ENCODE results near the gene GRIA1. TPM values are rescaled to one million over a fixed set of nuclear protein-coding genes. Genes with fewer than 3 reads are reported as not detected.

GRIA1 gene
- total RNA-seq, 1 experiment from 2014 or later, result not detected

DNA sequence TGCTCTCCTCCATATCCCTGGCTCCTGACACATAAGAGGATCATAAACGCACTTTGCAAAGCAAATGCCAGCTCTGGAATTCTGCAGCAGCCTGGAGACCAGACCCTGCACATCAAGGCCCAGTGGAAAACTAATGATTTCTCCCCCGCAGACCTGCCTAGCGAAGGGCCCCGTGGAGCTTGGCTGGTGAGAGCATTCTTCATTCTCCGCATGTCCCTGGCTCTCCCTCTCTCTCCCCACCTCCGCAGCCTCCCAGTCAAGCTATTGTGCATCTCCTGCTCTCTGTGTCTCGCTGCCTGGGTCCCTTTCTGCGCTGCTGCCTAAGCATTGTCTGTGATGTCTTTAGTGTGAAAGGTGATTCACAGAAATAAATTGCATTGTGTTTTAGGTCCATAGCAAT lies 46.7 kb downstream of the GRIA1 start:
- DNase-seq (ENCODE audit: low spot score), result peak; percentile 16
- in situ Hi-C loops (cut with HindIII; ENCODE audit: low sequenced_read_pairs), result no loop called here

DNA sequence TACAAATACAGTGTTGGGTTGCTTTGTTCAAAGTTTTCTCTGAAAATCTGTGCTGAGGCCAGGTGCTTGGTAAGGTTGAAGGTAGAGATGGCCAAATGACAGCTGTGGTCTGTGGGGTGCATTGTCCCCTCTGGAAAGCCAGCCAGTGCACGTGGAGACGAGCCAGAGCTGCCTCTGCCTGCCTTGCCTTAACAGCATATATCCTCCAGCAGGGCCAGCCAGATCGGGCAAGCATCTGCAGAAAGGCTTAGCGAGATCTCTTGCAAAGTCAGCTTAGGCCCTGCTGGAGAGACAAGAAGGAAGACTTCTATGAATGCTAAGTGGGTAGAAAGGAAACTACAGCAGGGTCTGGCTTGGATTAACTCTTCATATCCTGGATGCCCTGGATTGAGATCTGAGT lies 49.5 kb downstream of the GRIA1 start:
- in situ Hi-C loops (cut with HindIII; ENCODE audit: low sequenced_read_pairs), result no loop called here
- no peak for DNase-seq (ENCODE audit: low spot score)

DNA sequence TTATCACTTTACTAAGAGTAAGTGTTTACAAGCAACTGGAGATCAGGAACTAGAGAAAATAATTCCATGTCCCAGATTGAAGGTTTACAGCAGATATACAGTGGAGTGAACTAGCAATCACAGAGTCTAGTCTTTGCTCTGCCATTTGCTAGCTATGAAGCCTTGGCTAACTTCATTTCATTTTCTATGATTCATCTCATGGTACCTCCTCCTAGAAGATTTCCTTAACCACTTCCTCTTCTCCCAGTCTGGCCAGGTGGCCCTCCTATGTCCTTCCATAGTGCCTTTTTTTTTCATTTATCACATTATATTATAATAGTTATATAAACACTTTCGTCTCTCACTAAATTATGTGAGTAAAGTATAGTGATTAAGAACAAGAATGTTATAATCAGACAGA lies 52.1 kb downstream of the GRIA1 start:
- in situ Hi-C loops (cut with HindIII; ENCODE audit: low sequenced_read_pairs), result no loop called here
- no peak for DNase-seq (ENCODE audit: low spot score)

DNA sequence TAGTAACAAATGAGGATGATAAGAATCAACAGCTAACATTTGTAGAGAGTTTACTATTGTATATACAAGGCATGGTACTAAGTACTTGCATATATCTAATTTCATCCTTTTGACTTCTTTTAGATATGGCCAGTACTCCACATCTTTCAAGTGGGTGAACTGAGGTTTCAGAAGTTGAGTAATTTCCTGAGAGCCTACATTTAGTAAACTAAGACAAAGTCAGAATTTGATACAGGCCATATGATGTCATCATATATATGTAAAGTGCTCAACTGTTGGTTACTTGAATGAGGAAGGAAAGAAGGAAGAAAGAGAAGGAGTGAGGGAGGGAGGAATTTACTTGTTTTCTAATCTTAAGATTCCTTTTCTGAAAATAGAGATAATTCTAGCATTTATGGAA lies 52.8 kb downstream of the GRIA1 start:
- no peak for DNase-seq (ENCODE audit: low spot score)
- in situ Hi-C loops (cut with HindIII; ENCODE audit: low sequenced_read_pairs), result no loop called here

DNA sequence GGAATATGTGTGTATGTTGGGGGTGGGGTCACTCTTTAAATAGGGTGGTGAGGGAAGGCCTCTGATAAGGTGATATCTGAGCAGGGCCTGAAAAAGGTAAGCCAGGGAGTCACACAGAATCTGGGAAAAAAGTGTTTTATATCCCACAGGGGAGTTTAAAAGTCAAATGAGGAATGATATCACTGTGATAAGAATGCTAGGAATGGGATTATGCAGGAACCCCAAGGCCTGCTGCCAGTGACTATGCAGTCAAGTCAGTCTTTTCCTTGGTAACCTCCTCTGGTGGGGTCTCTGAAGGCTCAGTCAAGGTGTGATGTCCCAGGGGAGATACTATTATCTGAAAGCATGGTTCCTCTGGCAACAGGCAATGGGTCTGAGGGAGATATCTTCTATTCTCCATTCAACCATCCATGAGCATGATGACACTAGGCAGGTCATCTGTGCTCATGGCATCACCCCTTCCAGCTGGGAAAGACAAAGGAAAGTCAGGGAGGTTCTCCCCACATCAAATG lies 53.5 kb downstream of the GRIA1 start:
- no peak for DNase-seq (ENCODE audit: low spot score)
- in situ Hi-C loops (cut with HindIII; ENCODE audit: low sequenced_read_pairs), result no loop called here

DNA sequence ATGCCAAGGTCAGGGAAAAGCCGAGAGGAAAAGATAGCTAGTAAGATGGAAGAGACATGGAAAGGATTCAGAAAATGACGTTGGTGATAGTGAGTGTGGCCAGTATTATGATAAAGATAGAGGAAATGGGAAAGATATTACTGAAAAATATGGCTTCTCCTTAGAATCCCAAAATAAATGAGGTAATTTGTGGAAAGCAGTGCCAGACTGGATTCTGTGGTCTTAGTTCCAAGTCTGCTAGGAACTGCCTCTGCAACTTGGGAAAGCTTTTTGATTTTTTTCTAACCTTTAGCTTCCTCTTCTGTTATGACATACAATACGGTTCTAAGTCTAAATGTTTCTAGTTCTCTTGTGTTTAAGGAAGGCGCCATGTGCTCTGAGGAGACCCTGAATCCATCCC lies 54.2 kb downstream of the GRIA1 start:
- no peak for DNase-seq (ENCODE audit: low spot score)
- in situ Hi-C loops (cut with HindIII; ENCODE audit: low sequenced_read_pairs), result no loop called here

DNA sequence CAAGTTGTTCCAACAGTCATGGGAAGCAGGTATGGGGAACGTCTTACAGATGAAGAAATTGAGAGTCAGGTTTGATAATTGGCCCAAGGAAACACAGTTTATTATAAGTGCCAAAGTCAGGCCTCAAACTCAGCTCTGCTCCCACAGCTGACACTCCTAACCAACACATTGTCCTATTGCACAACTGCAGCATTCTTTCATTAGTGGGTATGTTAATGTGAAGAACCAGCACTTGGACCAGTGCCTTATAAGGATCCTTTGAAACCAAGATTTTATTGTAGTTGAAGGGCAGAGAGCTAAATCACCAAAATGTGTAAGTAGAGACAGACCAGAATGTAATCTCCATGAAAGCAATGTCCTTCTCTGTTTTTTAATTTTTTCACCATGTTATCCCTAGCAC lies 56.1 kb downstream of the GRIA1 start:
- in situ Hi-C loops (cut with HindIII; ENCODE audit: low sequenced_read_pairs), result no loop called here
- no peak for DNase-seq (ENCODE audit: low spot score)

DNA sequence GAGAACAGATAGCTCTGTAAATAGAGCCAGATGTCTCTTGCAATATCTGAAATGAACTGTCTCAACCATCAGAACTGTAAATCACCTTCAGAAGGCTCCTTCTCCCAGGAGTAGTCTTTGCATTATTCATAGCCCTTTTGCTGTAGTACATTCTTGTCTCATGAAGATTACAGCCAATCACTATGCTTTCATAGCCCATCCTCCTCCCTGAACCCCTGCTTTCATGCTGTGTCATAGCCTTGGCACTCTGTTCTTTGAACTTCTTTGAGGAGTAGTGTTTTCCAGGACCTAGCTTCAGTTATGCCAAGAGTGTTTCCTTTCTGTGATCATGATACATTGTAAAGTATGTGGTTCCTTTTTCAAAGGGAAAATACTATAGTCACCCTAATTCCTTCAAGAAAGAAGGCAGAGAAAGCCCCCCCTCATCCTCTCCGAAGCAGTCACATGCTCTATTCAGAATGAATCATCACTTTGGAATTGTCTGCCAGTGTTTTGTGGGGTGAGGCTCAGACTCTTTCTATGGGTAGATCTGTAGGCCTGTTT lies 61.1 kb downstream of the GRIA1 start:
- no peak for DNase-seq (ENCODE audit: low spot score)
- in situ Hi-C loops (cut with HindIII; ENCODE audit: low sequenced_read_pairs), result no loop called here

DNA sequence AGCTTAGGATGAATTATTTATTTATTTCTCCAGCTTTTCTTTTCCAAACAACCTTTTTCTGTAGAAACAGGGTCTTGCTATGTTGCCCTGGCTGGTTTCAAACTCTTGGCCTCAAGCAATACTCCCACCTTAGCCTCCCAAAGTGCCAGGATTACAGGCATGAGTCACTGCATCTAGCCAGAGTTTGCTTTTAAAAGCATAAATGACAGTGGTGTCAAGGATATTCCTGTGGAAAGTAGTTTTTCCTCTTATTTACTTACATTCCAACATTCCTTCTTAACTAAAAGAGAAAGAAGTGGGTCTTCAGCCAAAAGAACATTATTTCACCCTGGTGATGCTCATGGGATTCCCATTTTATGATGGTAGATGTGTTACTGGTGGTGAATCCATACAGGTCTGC lies 62.4 kb downstream of the GRIA1 start:
- no peak for DNase-seq (ENCODE audit: low spot score)
- in situ Hi-C loops (cut with HindIII; ENCODE audit: low sequenced_read_pairs), result no loop called here

DNA sequence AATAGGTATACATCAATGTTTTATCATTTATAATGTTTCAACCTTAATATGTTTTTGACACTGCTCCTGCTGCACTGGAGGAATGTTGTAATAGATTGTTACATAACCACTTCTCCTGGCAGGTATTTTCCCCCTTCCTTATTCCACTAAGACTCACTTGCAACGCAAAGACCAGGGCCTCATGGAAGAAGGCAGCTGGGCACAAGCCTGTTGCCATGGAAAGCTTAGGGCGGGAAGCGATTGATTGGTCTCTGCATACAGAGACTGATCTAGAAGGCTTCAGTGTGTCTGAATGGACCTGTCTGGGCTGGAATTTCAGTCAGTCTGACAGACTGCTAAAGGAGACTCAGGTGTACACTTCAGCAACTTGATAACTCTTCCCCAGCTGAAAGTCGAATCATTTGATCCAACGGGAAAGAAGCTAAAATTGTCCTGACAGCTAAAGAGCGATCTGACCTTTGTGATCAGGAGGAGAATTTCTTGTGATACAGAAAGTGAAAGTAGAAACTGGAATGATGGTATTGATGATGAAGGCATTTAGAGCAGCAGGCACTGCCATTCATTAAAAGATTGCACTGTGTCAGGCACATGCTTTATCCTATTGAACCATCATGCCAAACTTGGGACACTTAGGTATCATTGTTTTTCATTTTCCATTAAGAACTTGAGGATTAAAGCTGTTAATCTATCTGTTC lies 65.1 kb downstream of the GRIA1 start:
- in situ Hi-C loops (cut with HindIII; ENCODE audit: low sequenced_read_pairs), result no loop called here
- no peak for DNase-seq (ENCODE audit: low spot score)

DNA sequence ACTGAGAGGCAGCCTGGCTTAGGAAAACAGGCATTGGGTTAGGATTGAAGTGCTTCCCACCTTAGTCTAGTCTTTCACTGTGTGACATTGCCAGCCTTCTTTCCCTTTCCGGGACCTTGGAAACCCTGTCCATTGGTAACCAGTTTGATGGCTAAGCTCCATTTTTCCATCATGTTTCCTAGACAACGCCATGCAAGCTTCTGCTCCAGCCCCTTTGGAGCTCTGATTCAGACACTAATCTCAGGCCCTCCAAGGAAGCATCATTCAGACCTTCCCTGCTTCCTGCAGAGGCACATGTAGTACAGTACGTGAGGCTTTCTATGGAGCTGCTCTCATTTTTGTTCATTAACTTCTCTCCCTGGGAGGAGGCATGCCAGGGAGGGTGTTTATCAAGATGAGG lies 68.5 kb downstream of the GRIA1 start:
- no peak for DNase-seq (ENCODE audit: low spot score)
- in situ Hi-C loops (cut with HindIII; ENCODE audit: low sequenced_read_pairs), result no loop called here

DNA sequence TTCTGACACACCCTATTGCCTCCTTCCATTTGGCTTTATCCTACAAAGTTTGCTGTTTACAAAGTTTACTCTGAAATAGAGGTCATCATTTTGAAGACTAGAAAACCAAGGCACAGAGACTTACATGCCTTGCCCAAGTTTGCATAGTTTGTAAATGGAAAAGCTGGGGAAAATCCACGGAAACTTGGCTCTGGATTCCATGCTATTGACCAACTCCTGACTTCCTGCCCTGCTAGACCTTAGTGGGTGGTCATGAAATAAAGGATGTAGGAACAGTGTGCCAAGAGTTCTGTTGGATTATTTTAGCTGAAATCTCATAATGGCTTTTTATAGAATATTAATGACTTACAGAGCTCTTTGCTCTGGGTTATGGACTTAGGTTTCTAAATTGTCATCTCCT lies 69.5 kb downstream of the GRIA1 start:
- in situ Hi-C loops (cut with HindIII; ENCODE audit: low sequenced_read_pairs), result no loop called here
- no peak for DNase-seq (ENCODE audit: low spot score)

DNA sequence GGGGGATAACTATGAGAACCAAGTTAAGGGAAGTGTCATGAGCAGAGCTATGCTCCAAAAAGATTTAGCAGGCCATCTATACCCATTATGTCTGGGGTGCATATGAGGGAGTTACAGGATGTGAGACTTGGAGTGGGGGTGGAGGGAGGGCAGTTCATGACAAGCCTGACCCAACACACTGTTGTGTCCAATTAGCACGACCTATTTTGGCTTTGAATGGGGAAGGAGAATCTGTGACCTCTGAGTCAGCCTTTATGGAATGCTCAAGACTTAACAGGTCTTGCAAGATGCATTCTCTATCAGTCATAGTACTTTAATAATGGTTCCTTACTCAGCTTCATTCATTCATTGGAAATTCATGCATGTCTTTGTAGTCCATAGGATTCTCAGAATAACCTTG lies 71.7 kb downstream of the GRIA1 start:
- in situ Hi-C loops (cut with HindIII; ENCODE audit: low sequenced_read_pairs), result no loop called here

DNA sequence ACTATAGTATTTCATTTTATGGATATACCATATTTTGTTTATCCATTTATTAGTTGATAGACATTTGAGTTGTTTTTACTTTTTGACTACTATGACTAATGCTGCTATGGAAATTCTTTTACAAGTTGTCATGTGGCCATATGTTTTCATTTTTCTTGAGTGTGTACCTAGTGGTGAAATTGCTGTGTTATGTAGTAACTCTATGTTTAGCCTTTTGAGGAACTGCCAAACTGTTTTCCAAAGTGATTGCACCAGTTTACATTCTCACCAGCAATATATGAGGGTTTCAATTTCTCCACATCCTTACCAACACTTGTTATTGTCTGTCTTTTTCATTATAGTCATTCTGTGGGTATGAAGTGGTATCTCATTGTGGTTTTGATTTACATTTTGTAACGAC lies 75.4 kb downstream of the GRIA1 start:
- DNase-seq (ENCODE audit: low spot score), result no peak
- in situ Hi-C loops (cut with HindIII; ENCODE audit: low sequenced_read_pairs), result no loop called here

More for the DNA sequence above, 71.7 kb downstream of the GRIA1 start:
- DNase-seq (ENCODE audit: low spot score), result no peak

DNA sequence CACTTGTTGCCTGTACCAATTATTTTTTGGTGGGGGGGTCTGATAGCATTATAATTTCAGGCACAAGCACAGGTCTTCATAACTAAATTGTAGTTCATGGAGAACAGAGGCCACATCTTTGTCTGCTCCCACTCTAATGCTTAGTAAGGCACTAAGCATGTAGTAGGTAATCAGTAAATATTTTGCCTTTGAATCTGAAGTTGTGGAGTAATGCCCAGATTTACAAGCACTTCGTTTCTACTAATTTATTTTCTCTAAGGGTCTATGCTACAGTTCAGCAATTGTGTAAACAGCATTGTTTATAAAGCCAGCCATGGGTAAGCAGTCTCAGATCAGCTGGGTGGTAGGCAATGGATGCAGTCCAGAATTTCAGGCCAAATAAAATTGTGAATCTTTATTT lies 78.6 kb downstream of the GRIA1 start:
- in situ Hi-C loops (cut with HindIII; ENCODE audit: low sequenced_read_pairs), result no loop called here
- DNase-seq (ENCODE audit: low spot score), result no peak

DNA sequence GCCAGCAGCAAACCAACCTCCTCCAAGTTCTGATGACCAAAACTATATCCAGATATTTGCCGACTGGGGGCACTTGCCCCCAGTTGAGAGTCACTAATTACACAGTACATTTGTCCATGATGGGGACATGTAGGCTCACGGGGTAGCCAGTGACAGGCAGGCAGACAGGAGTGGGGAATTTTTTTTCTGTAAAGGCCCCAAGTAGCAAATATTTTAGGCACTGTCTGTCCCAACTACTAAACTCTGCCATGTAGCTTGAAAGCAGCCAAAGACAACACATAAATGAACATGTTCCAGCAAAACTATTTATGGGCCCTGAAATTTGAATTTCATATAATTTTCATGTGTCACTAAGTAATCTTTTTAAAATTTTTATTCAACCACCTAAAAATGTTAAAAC lies 80.7 kb downstream of the GRIA1 start:
- in situ Hi-C loops (cut with HindIII; ENCODE audit: low sequenced_read_pairs), result no loop called here

DNA sequence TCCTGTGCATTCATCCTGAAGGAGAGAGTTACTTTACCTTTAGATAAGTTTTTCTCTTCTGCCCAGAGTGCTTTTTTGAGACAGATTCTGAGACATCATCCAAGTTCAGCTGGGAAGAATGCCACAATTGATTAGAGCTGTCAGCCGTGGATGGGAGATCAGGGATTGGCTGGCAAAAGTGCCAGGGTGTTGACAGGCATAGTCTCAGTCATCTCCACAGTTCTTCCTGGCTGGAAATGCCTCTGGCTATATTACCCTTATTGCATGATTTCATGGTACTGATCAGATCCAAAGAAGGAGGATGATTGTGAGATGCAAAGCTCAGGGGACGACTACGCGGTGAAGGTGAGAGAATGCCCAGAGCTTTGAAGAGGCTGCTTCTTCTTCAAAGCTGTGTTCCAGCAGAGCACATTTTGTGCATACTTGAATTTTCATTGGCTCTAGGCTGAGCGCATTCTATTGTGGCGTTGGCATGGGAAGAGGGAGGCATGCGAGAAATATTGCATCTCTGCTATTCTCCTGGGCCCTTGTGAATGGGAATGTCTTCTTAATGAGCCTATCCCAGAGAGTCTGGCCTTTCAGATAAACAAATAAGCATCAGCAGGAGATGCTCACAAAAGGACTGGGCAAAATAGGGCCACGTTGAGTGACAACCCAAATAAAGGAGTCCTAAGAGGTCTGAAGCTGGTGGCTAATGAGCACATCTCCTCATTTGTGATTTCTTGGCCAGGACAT lies 82.1 kb downstream of the GRIA1 start:
- DNase-seq (ENCODE audit: low spot score), result peak; percentile 48
- in situ Hi-C loops (cut with HindIII; ENCODE audit: low sequenced_read_pairs), result no loop called here

More for the DNA sequence above, 80.7 kb downstream of the GRIA1 start:
- DNase-seq (ENCODE audit: low spot score), result no peak

DNA sequence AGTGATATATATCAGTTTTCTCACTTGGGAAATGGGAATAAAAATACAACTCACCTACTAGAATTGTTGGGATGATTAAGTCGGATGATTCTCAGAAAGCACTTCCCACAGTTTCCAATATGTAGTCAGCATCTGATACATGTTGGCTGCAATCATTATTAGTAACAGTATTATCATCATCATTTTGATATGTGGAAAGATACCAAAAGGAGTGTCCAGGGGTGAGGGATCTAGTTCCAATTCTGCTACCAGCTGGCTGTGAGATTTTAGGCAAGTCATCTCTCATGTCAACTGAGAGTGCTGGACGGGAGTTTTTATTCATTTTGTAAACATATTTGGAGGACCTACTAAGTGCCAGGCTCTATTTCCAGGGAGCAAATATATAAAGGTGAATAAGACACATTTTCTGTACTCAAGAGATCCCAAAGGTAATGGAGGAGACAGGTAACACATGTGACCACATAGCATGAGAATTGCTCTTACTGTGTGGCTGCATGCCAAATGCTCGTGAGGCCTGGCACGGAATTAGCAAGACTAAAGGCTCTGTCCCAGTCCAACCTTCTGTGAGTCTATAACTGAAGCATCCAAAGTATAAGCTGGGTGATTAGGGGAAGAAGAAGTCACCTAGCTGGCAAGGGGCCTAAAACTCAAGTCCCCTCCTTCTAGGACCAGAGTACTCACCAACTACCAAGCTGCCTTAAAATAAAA lies 83.0 kb downstream of the GRIA1 start:
- peak; percentile 11 for DNase-seq (ENCODE audit: low spot score)
- in situ Hi-C loops (cut with HindIII; ENCODE audit: low sequenced_read_pairs), result no loop called here

DNA sequence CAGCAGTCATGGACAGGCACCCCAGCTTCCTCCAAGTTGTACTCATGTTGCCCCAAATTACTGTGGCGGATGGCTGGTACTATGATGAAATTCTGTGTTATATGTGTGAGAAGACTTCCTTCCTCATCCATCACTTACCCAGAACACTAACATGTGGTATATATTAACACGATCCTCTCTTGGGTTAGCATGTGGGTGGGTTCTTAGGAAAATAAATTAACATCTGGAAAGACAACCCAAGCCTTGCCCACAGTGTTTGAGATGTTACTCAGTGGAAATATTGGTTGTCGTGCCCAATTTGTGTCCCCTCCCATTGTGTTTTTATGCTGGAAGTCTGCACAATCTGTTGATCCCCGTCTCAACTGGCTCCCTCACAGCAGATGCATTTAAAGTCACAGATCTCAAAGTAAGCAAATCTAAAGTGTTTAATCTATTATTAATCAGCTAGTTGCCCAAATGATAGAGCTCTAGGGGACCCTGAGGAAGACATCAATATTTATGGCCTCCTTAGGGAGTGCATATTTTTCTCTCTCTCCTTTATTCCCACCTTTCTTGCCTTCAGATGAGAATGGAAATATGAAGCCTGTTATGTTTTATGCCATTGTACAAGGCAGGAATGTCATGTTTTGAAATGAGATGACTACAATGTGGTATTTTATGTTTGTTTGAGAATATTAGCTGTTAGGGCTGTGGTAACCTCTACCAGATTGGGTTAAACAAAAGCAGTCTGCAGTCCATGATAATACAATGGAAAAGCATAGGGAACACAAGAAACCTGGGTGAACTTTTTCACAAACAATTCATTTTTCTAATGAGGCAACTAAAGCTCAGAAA lies 93.9 kb downstream of the GRIA1 start:
- in situ Hi-C loops (cut with HindIII; ENCODE audit: low sequenced_read_pairs), result no loop called here

More for the DNA sequence above, 93.9 kb downstream of the GRIA1 start:
- DNase-seq (ENCODE audit: low spot score), result no peak
